SU-DHL-6 (cell line): ENCODE results near the gene FSCN2.

Experiments
- H2AFZ ChIP-seq: fragments of 200-600 bp; sonication (generic); 2 replicates; pipeline ENCODE4 v1.6.1; 2014; ENCODE audit warnings: low read depth, mild to moderate bottlenecking, moderate library complexity, mixed read lengths, antibody characterized with exemption, low read length; ENCODE audit not compliant: severe bottlenecking
- H3F3A ChIP-seq: fragments of 200-600 bp; shearing (Covaris generic); 2 replicates; pipeline ENCODE4 v1.6.0; 2016; ENCODE audit warnings: antibody characterized with exemption, mild to moderate bottlenecking; ENCODE audit not compliant: insufficient read depth
- H3K27ac ChIP-seq: fragments of 200-600 bp; sonication (generic); 2 replicates; pipeline ENCODE4 v1.5.1; 2016; ENCODE audit warnings: low read depth, mild to moderate bottlenecking, low read length, moderate library complexity, mixed read lengths
- H3K27me3 ChIP-seq: fragments of 200-600 bp; sonication (generic), shearing (Covaris generic); 2 replicates; pipeline ENCODE4 v1.6.0; 2014; ENCODE audit warnings: mild to moderate bottlenecking, low read length
- H3K36me3 ChIP-seq: fragments of 200-600 bp; sonication (generic); 2 replicates; pipeline ENCODE4 v1.6.1; 2014; ENCODE audit warnings: mild to moderate bottlenecking, low read length, mixed read lengths
- H3K4me2 ChIP-seq: fragments of 300-600, 200-600 bp; shearing (Covaris generic), sonication (generic); 2 replicates; pipeline ENCODE4 v1.6.0; 2014; ENCODE audit warnings: low read length, low read depth, mild to moderate bottlenecking; ENCODE audit not compliant: poor library complexity, severe bottlenecking
- H3K4me3 ChIP-seq: fragments of 200-600 bp; sonication (generic); 2 replicates; pipeline ENCODE4 v1.5.1; 2014; ENCODE audit warnings: antibody characterized with exemption, low read length, mild to moderate bottlenecking, mixed read lengths; ENCODE audit not compliant: insufficient read depth, poor library complexity, severe bottlenecking
- H3K79me2 ChIP-seq: fragments of 200-600 bp; sonication (generic); 2 replicates; pipeline ENCODE4 v1.6.1; 2014; ENCODE audit warnings: mild to moderate bottlenecking, low read length, moderate library complexity; ENCODE audit not compliant: insufficient read depth
- H3K9ac ChIP-seq: fragments of 200-600 bp; sonication (generic); 2 replicates; pipeline ENCODE4 v1.7.0; 2014; ENCODE audit warnings: mild to moderate bottlenecking, low read length
- H3K9me2 ChIP-seq: fragments of 200-600 bp; sonication (generic); replicated peaks from 2 replicates; pipeline ENCODE4 v1.6.1; 2014; ENCODE audit warnings: low read length; ENCODE audit not compliant: insufficient read depth
- H3K9me3 ChIP-seq: fragments of 200-600 bp; sonication (generic); 2 replicates; pipeline ENCODE4 v1.6.1; 2014; ENCODE audit warnings: low read length, mixed read lengths; ENCODE audit not compliant: insufficient read depth
- H4K20me1 ChIP-seq: fragments of 200-600 bp; sonication (generic); 2 replicates; pipeline ENCODE4 v1.6.1; 2014; ENCODE audit warnings: low read depth, mild to moderate bottlenecking, antibody characterized with exemption, low read length, moderate library complexity, mixed read lengths
- EZH2phosphoT487 ChIP-seq: fragments of 200-600 bp; sonication (generic), shearing (Covaris generic); conservative IDR thresholded peaks from 2 replicates; pipeline ENCODE4 v1.6.1; 2018; ENCODE audit warnings: mild to moderate bottlenecking, antibody characterized with exemption, low read length, moderate library complexity, mixed read lengths
- TF ChIP-seq, protein P1 (sequence below): fragments of 200-600 bp; sonication (generic); IDR thresholded peaks from one replicate; pipeline ENCODE4 v1.5.1; 2017; ENCODE audit warnings: antibody characterized with exemption, mild to moderate bottlenecking, low read length, moderate library complexity; ENCODE audit not compliant: insufficient read depth, poor library complexity, severe bottlenecking

The FSCN2 gene

DNA sequence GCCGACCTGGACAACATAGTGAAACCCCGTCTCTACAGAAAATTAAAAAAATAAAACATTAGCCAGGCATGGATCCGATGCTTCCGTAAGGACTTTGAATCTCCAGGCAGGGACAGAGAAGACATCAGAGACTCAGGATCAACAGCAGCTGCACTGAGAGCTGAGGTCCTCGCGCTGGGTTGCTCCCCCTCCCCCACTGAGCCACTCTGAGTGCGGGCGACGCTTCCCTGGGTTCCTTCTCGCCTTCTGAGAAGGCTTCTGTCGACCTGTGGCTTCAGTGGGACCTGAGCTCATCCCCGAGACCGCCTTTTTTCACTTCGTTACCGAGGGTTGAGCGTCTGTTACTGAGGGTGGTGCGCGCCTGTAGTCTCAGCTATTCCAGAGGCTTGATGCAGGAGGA lies 36.0 kb upstream of the FSCN2 start:
- no peaks in the 10 kb centered on the region for H3K36me3 ChIP-seq
- H3K9me3 ChIP-seq, result no peaks in the 10 kb centered on the region
- TF ChIP-seq, protein P1, sequence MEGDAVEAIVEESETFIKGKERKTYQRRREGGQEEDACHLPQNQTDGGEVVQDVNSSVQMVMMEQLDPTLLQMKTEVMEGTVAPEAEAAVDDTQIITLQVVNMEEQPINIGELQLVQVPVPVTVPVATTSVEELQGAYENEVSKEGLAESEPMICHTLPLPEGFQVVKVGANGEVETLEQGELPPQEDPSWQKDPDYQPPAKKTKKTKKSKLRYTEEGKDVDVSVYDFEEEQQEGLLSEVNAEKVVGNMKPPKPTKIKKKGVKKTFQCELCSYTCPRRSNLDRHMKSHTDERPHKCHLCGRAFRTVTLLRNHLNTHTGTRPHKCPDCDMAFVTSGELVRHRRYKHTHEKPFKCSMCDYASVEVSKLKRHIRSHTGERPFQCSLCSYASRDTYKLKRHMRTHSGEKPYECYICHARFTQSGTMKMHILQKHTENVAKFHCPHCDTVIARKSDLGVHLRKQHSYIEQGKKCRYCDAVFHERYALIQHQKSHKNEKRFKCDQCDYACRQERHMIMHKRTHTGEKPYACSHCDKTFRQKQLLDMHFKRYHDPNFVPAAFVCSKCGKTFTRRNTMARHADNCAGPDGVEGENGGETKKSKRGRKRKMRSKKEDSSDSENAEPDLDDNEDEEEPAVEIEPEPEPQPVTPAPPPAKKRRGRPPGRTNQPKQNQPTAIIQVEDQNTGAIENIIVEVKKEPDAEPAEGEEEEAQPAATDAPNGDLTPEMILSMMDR, result no peak
- no peak for TF ChIP-seq EZH2phosphoT487
- H3K4me3 ChIP-seq, result no peak overlapping the region
- no peaks in the 10 kb centered on the region for H3K79me2 ChIP-seq
- H2AFZ ChIP-seq, result no peak overlapping the region
- no peaks in the 10 kb centered on the region for H4K20me1 ChIP-seq
- no peaks in the 10 kb centered on the region for H3K9me2 ChIP-seq
- no peaks in the 10 kb centered on the region for H3F3A ChIP-seq
- no peaks in the 10 kb centered on the region for H3K27me3 ChIP-seq
- H3K27ac ChIP-seq, result no peak overlapping the region
- H3K9ac ChIP-seq, result no peak overlapping the region
- H3K4me2 ChIP-seq, result no peak overlapping the region

DNA sequence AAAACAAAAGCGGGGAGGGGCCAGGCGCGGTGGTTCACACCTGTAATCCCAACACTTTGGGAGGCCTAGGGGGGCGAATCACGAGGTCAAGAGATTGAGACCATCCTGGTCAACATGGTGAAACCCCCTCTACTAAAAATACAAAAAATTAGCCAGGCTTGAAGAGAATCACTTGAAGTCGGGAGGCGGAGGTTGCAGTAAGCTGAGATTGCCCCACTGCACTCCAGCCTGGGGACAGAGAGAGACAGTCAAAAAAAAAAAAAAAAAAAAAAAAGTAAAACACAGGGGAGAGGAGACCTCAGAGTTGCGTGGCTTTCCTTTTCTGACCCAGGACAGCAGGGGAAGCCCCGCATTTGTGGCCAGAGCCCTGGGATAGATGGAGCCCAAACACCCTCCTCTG lies 35.5 kb upstream of the FSCN2 start:
- H3K9me3 ChIP-seq, result no peaks in the 10 kb centered on the region
- no peak overlapping the region for H3K27ac ChIP-seq
- no peaks in the 10 kb centered on the region for H3K79me2 ChIP-seq
- H3K9me2 ChIP-seq, result no peaks in the 10 kb centered on the region
- H2AFZ ChIP-seq, result no peak overlapping the region
- no peak overlapping the region for H3K9ac ChIP-seq
- H3K36me3 ChIP-seq, result no peaks in the 10 kb centered on the region
- no peak overlapping the region for H3K4me2 ChIP-seq
- TF ChIP-seq EZH2phosphoT487, result no peak
- no peak overlapping the region for H3K4me3 ChIP-seq
- H3F3A ChIP-seq, result no peaks in the 10 kb centered on the region
- no peaks in the 10 kb centered on the region for H3K27me3 ChIP-seq
- no peaks in the 10 kb centered on the region for H4K20me1 ChIP-seq

DNA sequence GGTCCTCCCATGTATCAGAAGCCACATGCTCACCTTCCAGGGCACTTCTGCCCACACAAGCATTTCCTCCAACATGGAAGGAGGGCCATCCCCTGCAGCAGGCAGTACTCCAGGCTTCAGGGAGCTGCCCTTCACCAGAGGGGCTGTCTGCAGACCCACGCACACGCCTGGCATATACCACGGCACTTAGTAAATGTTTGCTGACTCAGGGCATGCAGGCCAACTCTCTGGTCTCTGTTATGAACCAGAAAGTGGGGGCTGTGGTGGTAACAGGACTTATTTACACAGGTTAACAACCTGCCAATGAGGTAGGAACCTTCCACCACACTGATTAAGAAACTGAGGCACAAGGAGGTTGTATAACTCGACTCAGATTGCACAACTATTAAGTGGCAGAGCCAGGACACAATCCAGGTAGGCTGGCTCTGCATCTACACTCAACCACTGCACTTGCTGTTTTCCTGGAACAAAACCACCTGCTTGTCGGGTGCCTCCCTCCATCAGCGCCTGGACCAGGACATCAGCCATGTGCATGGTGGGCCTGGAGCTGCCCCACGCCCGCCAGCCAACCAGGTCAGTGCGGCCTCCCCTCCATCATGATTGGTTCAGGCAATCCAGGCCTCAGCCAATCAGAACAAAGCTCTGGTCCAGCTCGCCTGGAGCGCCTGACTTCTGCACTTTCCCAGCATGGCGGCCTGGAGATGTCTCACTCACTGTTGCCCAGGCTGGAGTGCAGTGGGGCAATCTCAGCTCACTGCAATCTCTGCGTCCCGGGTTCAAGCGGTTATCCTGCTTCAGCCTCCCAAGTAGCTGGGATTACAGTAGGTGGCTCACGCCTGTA lies 34.8 kb upstream of the FSCN2 start:
- no peak overlapping the region for H3K4me2 ChIP-seq
- no peak for TF ChIP-seq EZH2phosphoT487
- TF ChIP-seq, protein P1, result no peak
- H2AFZ ChIP-seq, result no peak overlapping the region
- H3K27ac ChIP-seq, result no peak overlapping the region
- no peaks in the 10 kb centered on the region for H4K20me1 ChIP-seq
- H3K27me3 ChIP-seq, result no peaks in the 10 kb centered on the region
- H3F3A ChIP-seq, result no peaks in the 10 kb centered on the region
- H3K9me2 ChIP-seq, result no peaks in the 10 kb centered on the region
- H3K79me2 ChIP-seq, result no peaks in the 10 kb centered on the region
- H3K4me3 ChIP-seq, result no peak overlapping the region
- no peaks in the 10 kb centered on the region for H3K9me3 ChIP-seq
- H3K36me3 ChIP-seq, result no peaks in the 10 kb centered on the region
- H3K9ac ChIP-seq, result no peak overlapping the region

DNA sequence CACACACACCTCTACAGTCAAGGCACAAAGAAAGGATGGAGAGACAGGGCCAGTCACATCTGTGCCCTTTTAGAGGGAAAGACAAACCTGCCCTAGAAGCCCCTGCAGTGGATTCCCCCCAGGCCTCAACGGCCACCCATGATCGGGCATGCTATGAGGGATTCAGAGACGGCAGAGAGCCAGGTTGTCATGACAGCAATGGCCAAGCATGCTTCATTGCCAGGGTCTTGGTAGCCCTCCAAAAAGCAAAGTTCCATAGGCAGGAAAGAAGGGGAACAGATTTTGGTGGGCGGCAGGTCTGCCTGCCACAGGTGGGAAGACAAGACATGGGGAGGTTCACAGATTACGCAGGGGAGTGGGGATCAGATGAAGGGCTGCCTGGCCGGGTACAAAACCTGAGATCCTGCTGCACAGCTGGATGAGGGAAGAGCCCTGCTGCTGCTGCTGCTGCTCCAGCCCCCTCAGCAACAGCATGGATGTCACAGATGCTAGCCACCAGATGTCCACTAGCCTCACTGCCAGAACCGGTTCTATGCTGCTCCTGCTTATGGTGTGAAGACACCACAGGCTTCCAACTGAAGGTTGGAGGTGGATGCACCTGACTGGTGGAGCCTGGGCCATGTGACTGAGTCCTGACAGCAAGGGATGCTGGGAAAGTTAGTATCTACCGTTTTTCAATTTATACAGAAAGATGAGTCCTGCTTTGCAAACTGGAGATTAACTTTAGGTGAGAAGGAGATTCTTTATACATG lies 33.4 kb upstream of the FSCN2 start:
- Histone ChIP-seq H3K9ac (no peak overlapping the region), H3K27ac (no peak overlapping the region), H3K9me2 (no peaks in the 10 kb centered on the region), H3F3A (no peaks in the 10 kb centered on the region), H2AFZ (no peak overlapping the region), H3K4me2 (no peak overlapping the region), H3K36me3 (no peaks in the 10 kb centered on the region), H3K79me2 (no peaks in the 10 kb centered on the region), H3K4me3 (no peak overlapping the region), H3K27me3 (no peaks in the 10 kb centered on the region), H3K9me3 (no peaks in the 10 kb centered on the region), H4K20me1 (no peaks in the 10 kb centered on the region)
- TF ChIP-seq EZH2phosphoT487, result no peak
- TF ChIP-seq, protein P1, result no peak
